Measurements from ENCODE around the gene UPK3BL1. TPM values are rescaled to one million over a fixed set of nuclear protein-coding genes. Genes with fewer than 3 reads are reported as not detected.
"Not testable (repeated sequence)": the region's sequence is repeated elsewhere in the genome, so short reads cannot be mapped to it uniquely, and the experiment has no call there.

The UPK3BL1 gene
- total RNA-seq, 1 donor from 2014 or later, result 13.4 TPM

GRCh38 chr7:102592477-102593019 is 50.0 kb downstream of the UPK3BL1 start:
- not testable (repeated sequence) for DNase-seq (ENCODE audit: extremely low read depth, low read depth, low spot score)

DNA sequence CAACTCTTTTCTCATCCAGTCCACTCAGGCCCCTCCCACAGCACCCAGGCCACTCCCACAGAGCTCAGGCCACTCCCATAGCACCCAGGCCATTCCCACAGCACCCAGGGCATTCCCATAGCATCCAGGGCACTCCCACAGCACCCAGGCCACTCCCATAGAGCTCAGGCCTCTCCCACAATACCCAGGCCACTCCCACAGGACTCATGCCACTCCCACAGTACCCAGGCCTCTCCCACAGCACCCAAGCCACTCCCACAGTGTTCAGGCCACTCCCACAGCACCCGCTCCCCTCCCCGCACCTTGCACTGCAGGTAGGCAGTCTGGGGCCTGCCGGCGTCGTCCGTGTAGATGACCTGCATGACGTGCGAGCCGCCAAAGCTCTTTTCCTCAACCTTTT is 52.7 kb downstream of the UPK3BL1 start:
- DNase-seq (ENCODE audit: extremely low read depth, low read depth, low spot score), result not testable (repeated sequence)

Other genes with a start within 250 kb of the UPK3BL1 start
- gene PRKRIP1, start 246.4 kb downstream of the UPK3BL1 start, total RNA-seq, result 13.8 and 28.1 TPM in 2 replicates
- gene ORAI2, start 209.2 kb downstream of the UPK3BL1 start, total RNA-seq, result 90.0 and 108 TPM in 2 replicates
- 12.5 and 12.8 TPM in 2 replicates for gene ALKBH4, start 177.9 kb downstream of the UPK3BL1 start, total RNA-seq
- gene LRWD1, start 177.8 kb downstream of the UPK3BL1 start, total RNA-seq, result 17.1 and 23.5 TPM in 2 replicates
- 50.5 and 54.8 TPM in 2 replicates for gene POLR2J, start 163.9 kb downstream of the UPK3BL1 start, total RNA-seq
- 12.1 and 14.4 TPM in 2 replicates for gene RASA4B, start 125.0 kb downstream of the UPK3BL1 start, total RNA-seq
- 9.7 and 11.7 TPM in 2 replicates for gene UPK3BL2, start 99.1 kb downstream of the UPK3BL1 start, total RNA-seq
- not detected in 2 replicates for gene SPDYE2, start 91.6 kb downstream of the UPK3BL1 start, total RNA-seq
- 16.6 and 21.4 TPM in 2 replicates for gene POLR2J3, start 70.2 kb downstream of the UPK3BL1 start, total RNA-seq
- gene RASA4, start 26.0 kb downstream of the UPK3BL1 start, total RNA-seq, result 22.0 and 30.1 TPM in 2 replicates
- not detected in 2 replicates for gene SPDYE2B, start 7.5 kb upstream of the UPK3BL1 start, total RNA-seq
- gene POLR2J2, start 28.9 kb upstream of the UPK3BL1 start, total RNA-seq, result 1.8 and 6.1 TPM in 2 replicates
- 4.6 and 8.9 TPM in 2 replicates for gene FAM185A, start 106.2 kb upstream of the UPK3BL1 start, total RNA-seq